ENCODE data around the gene AHCY.

- TF ChIP-seq CTCF (IDR thresholded peaks at IDR 0.05): no peak
- no peak for TF ChIP-seq POLR2A (IDR thresholded peaks at IDR 0.05)
Measured at GRCh38 chr20:34250005-34250404, 53.1 kb downstream of the AHCY start.

Measured in tibial nerve (tissue), 3 donors.